ENCODE data around the gene HSF4. TPM values are rescaled to one million over a fixed set of nuclear protein-coding genes. Genes with fewer than 3 reads are reported as not detected.

HSF4 gene
- total and polyA plus RNA-seq, 7 experiments from 2014 or later, result 9.9 to 150 (median 15.5) TPM; not detected in 2

- peaks cover 11 to 49% (median 26%) of the 10 kb centered on the region in 7 donors for H3K4me1 Mint-ChIP-seq
- Histone ChIP-seq H3K4me3 (ENCODE audit: low read length) (peak overlapping the region; percentile 51), H3K36me3 (ENCODE audit: control insufficient read depth in 2 of 3, insufficient read depth in 3 of 3, low read length in 3 of 3) (peaks cover 0 to 3% (median 0%) of the 10 kb centered on the region in 3 experiments), H3K27me3 (ENCODE audit: control insufficient read depth in 2 of 2, insufficient read depth in 2 of 2, low read length in 2 of 2) (peaks cover 9 to 30% of the 10 kb centered on the region in 2 donors), H3K27ac (ENCODE audit: low read depth, low read length) (no peak overlapping the region), H3K9me3 (ENCODE audit: control insufficient read depth in 2 of 3, low read length in 3 of 3) (no peaks in the 10 kb centered on the region), H3K4me1 (ENCODE audit: control insufficient read depth in 2 of 2, insufficient read depth in 2 of 2, low read length in 2 of 2) (peaks cover 23 to 52% of the 10 kb centered on the region in 2 donors)
- ChIA-PET POLR2A (interaction anchor here (1.3 to 4.6 kb wide), 8 partner anchors 8 to 158 kb away, joined by 3 to 31 read pairs (median 6); partner anchors contain the start of genes B3GNT9, E2F4, MATCAP1 and NOL3), CTCF (interaction anchor here (1.0 to 1.7 kb wide), 2 partner anchors 9 to 22 kb away, joined by 7 read pairs; no protein-coding TSS in a partner anchor)
- peak overlapping the region in 1 of 9 donors; percentile 63 for H3K27ac Mint-ChIP-seq
- DNase-seq, result peak in 6 of 9 donors; percentile 30 to 67 (median 41)
- ATAC-seq, result peak; percentile 1
- intact Hi-C loops (cut with micrococcal nuclease), result no loop called here
- H3K9me3 Mint-ChIP-seq, result no peaks in the 10 kb centered on the region
- peaks cover 23 to 35% (median 32%) of the 10 kb centered on the region in 5 donors for H3K27me3 Mint-ChIP-seq
- peak overlapping the region in 9 of 10 donors; percentile 27 to 82 (median 70) for H3K4me3 Mint-ChIP-seq
- peaks cover 0 to 38% (median 0%) of the 10 kb centered on the region in 5 donors for H3K36me3 Mint-ChIP-seq
Observed at GRCh38 chr16:67163164-67163998, 1.2 kb upstream of the HSF4 start.

GRCh38 chr16:67163999-67164558, 466 bp upstream of the HSF4 start:
- intact Hi-C loops (cut with micrococcal nuclease), result no loop called here
- H3K27me3 ChIP-seq (ENCODE audit: control insufficient read depth in 2 of 2, insufficient read depth in 2 of 2, low read length in 2 of 2), result peaks cover 9 to 35% of the 10 kb centered on the region in 2 donors
- peaks cover 7 to 50% (median 19%) of the 10 kb centered on the region in 7 donors for H3K4me1 Mint-ChIP-seq
- ChIA-PET CTCF (no interaction called here), POLR2A (interaction anchor here (0.9 to 2.2 kb wide), 3 partner anchors 11 to 54 kb away, joined by 3 to 11 read pairs (median 5); partner anchors contain the start of genes MATCAP1 and PHAF1)
- H3K27ac ChIP-seq (ENCODE audit: low read depth, low read length), result no peak overlapping the region
- peak overlapping the region; percentile 51 for H3K4me3 ChIP-seq (ENCODE audit: low read length)
- peak overlapping the region in 9 of 10 donors; percentile 19 to 82 (median 70) for H3K4me3 Mint-ChIP-seq
- H3K36me3 Mint-ChIP-seq, result peaks cover 0 to 33% (median 0%) of the 10 kb centered on the region in 5 donors
- DNase-seq (no peak), ATAC-seq (no peak)
- no peaks in the 10 kb centered on the region for H3K9me3 Mint-ChIP-seq
- H3K4me1 ChIP-seq (ENCODE audit: control insufficient read depth in 2 of 2, insufficient read depth in 2 of 2, low read length in 2 of 2), result peaks cover 18 to 45% of the 10 kb centered on the region in 2 donors
- H3K36me3 ChIP-seq (ENCODE audit: control insufficient read depth in 2 of 3, insufficient read depth in 3 of 3, low read length in 3 of 3), result peaks cover 0 to 3% (median 0%) of the 10 kb centered on the region in 3 experiments
- H3K27me3 Mint-ChIP-seq, result peaks cover 23 to 41% (median 35%) of the 10 kb centered on the region in 5 donors
- peak overlapping the region in 1 of 9 donors; percentile 69 for H3K27ac Mint-ChIP-seq
- H3K9me3 ChIP-seq (ENCODE audit: control insufficient read depth in 2 of 3, low read length in 3 of 3), result no peaks in the 10 kb centered on the region

- H3K4me3 ChIP-seq (ENCODE audit: low read length), result no peak overlapping the region
- intact Hi-C loops (cut with micrococcal nuclease), result no loop called here
- ChIA-PET CTCF (interaction anchor here (1.2 kb wide), 1 partner anchor 10 kb away, joined by 3 read pairs; no protein-coding TSS in a partner anchor), POLR2A (interaction anchor here (1.8 kb wide), 1 partner anchor 10 kb away, joined by 5 read pairs; no protein-coding TSS in a partner anchor)
- H3K27ac Mint-ChIP-seq, result peak overlapping the region in 1 of 9 donors; percentile 60
- no peak overlapping the region for H3K27ac ChIP-seq (ENCODE audit: low read depth, low read length)
- peaks cover 15 to 42% of the 10 kb centered on the region in 2 donors for H3K27me3 ChIP-seq (ENCODE audit: control insufficient read depth in 2 of 2, insufficient read depth in 2 of 2, low read length in 2 of 2)
- H3K9me3 Mint-ChIP-seq, result no peaks in the 10 kb centered on the region
- no peaks in the 10 kb centered on the region for H3K36me3 ChIP-seq (ENCODE audit: control insufficient read depth in 2 of 3, insufficient read depth in 3 of 3, low read length in 3 of 3)
- peaks cover 7 to 60% (median 26%) of the 10 kb centered on the region in 7 donors for H3K4me1 Mint-ChIP-seq
- H3K36me3 Mint-ChIP-seq, result peaks cover 0 to 31% (median 0%) of the 10 kb centered on the region in 5 donors
- no peaks in the 10 kb centered on the region for H3K9me3 ChIP-seq (ENCODE audit: control insufficient read depth in 2 of 3, low read length in 3 of 3)
- no peak for DNase-seq
- peak overlapping the region; percentile 2 to 63 (median 40) for H3K4me3 Mint-ChIP-seq
- H3K27me3 Mint-ChIP-seq, result peaks cover 23 to 51% (median 46%) of the 10 kb centered on the region in 5 donors
- H3K4me1 ChIP-seq (ENCODE audit: control insufficient read depth in 2 of 2, insufficient read depth in 2 of 2, low read length in 2 of 2), result peaks cover 24 to 55% of the 10 kb centered on the region in 2 donors
- ATAC-seq, result no peak
Observed at GRCh38 chr16:67165121-67166078, 855 bp downstream of the HSF4 start.

GRCh38 chr16:67166110-67166547, 1.6 kb downstream of the HSF4 start:
- peak overlapping the region in 1 of 9 donors; percentile 55 for H3K27ac Mint-ChIP-seq
- H3K9me3 Mint-ChIP-seq, result no peaks in the 10 kb centered on the region
- peak overlapping the region in 1 of 10 donors; percentile 64 for H3K4me3 Mint-ChIP-seq

GRCh38 chr16:67166598-67167168, 2.1 kb downstream of the HSF4 start:
- no peak overlapping the region for H3K27ac ChIP-seq (ENCODE audit: low read depth, low read length)
- CTCF ChIA-PET, result no interaction called here
- H3K27me3 ChIP-seq (ENCODE audit: control insufficient read depth in 2 of 2, insufficient read depth in 2 of 2, low read length in 2 of 2), result peaks cover 15 to 46% of the 10 kb centered on the region in 2 donors
- H3K4me1 ChIP-seq (ENCODE audit: control insufficient read depth in 2 of 2, insufficient read depth in 2 of 2, low read length in 2 of 2), result peaks cover 16 to 46% of the 10 kb centered on the region in 2 donors
- DNase-seq (no peak), ATAC-seq (no peak)
- POLR2A ChIA-PET, result interaction anchor here (0.6 kb wide), 1 partner anchor 64 kb away, joined by 6 read pairs; no protein-coding TSS in a partner anchor
- peaks cover 0 to 33% (median 0%) of the 10 kb centered on the region in 5 donors for H3K36me3 Mint-ChIP-seq
- H3K4me3 Mint-ChIP-seq, result peak overlapping the region in 1 of 10 donors; percentile 64
- peaks cover 0 to 66% (median 24%) of the 10 kb centered on the region in 7 donors for H3K4me1 Mint-ChIP-seq
- peaks cover 23 to 60% (median 51%) of the 10 kb centered on the region in 5 donors for H3K27me3 Mint-ChIP-seq
- H3K9me3 Mint-ChIP-seq, result no peaks in the 10 kb centered on the region
- intact Hi-C loops (cut with micrococcal nuclease), result no loop called here
- H3K27ac Mint-ChIP-seq, result peak overlapping the region in 1 of 9 donors; percentile 55
- no peak overlapping the region for H3K4me3 ChIP-seq (ENCODE audit: low read length)
- H3K36me3 ChIP-seq (ENCODE audit: control insufficient read depth in 2 of 3, insufficient read depth in 3 of 3, low read length in 3 of 3), result no peaks in the 10 kb centered on the region
- no peaks in the 10 kb centered on the region for H3K9me3 ChIP-seq (ENCODE audit: control insufficient read depth in 2 of 3, low read length in 3 of 3)

More at GRCh38 chr16:67166110-67166547, 1.6 kb downstream of the HSF4 start:
- POLR2A ChIA-PET, result no interaction called here
- Histone ChIP-seq H3K27ac (ENCODE audit: low read depth, low read length) (no peak overlapping the region), H3K36me3 (ENCODE audit: control insufficient read depth in 2 of 3, insufficient read depth in 3 of 3, low read length in 3 of 3) (no peaks in the 10 kb centered on the region), H3K9me3 (ENCODE audit: control insufficient read depth in 2 of 3, low read length in 3 of 3) (no peaks in the 10 kb centered on the region), H3K27me3 (ENCODE audit: control insufficient read depth in 2 of 2, insufficient read depth in 2 of 2, low read length in 2 of 2) (peaks cover 15 to 46% of the 10 kb centered on the region in 2 donors), H3K4me1 (ENCODE audit: control insufficient read depth in 2 of 2, insufficient read depth in 2 of 2, low read length in 2 of 2) (peaks cover 21 to 48% of the 10 kb centered on the region in 2 donors), H3K4me3 (ENCODE audit: low read length) (no peak overlapping the region)
- peaks cover 0 to 31% (median 0%) of the 10 kb centered on the region in 5 donors for H3K36me3 Mint-ChIP-seq
- no peak for ATAC-seq
- peaks cover 23 to 56% (median 47%) of the 10 kb centered on the region in 5 donors for H3K27me3 Mint-ChIP-seq
- intact Hi-C loops (cut with micrococcal nuclease), result no loop called here
- CTCF ChIA-PET, result interaction anchor here (1.2 kb wide), 1 partner anchor 11 kb away, joined by 3 read pairs; no protein-coding TSS in a partner anchor
- DNase-seq, result no peak
- H3K4me1 Mint-ChIP-seq, result peaks cover 1 to 63% (median 23%) of the 10 kb centered on the region in 7 donors

All from naive thymus-derived CD4-positive, alpha-beta T cell (primary cell).